HFF-Myc (cell line): ENCODE data around the gene CENPS.
A peak's percentile ranks its signal among the peaks of the same experiment; 100 is the strongest.

Experiments used
- DNase-seq: peaks from one replicate; pipeline ENCODE4 v3.0.0-alpha.2; 2011; ENCODE audit warnings: low read depth; ENCODE audit errors: extremely low read depth
- H3K4me3 ChIP-seq: replicated peaks from 2 replicates; pipeline ENCODE4 v1.5.1; 2011; ENCODE audit warnings: low read depth, mild to moderate bottlenecking, control low read depth, low read length
- CTCF ChIP-seq: IDR thresholded peaks from 2 replicates; pipeline ENCODE4 v1.5.1; 2012; ENCODE audit warnings: mild to moderate bottlenecking, low read depth, low read length, control low read depth; ENCODE audit errors: missing control alignments

The CENPS gene

GRCh38 chr1:10388387-10388715 is 41.9 kb upstream of the CENPS start:
- no peak overlapping the region for H3K4me3 ChIP-seq
- DNase-seq = no peak
- TF ChIP-seq CTCF = no peak

GRCh38 chr1:10389271-10389973 is 40.8 kb upstream of the CENPS start:
- H3K4me3 ChIP-seq = no peak overlapping the region
- no peak for DNase-seq
- no peak for TF ChIP-seq CTCF

- no peak for DNase-seq
- H3K4me3 ChIP-seq = no peak overlapping the region
- no peak for TF ChIP-seq CTCF
These were observed 33.4 kb upstream of the CENPS start for GRCh38 chr1:10396870-10397269.

DNA sequence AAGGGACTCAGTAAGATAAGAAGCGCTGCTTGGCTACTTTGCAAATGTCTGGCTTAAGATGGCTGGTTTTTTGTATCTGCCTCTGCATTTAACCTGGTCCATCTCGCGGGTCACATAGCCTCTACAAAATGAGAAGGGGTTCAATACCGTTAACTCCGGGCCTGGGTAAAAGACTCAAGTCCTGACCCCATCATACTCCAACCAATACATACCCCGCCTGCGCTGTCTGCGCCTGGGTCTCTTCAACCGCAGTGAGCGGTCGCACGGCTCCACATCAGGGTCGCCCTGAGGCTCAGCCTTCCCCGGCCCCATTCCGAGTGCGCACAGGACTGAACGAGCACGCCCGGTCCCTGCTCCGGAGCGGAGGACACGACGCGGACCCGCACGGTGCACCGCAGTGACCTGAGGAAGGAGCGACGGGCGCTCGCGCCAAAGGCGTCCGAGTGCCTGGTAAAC is 31.9 kb upstream of the CENPS start:
- TF ChIP-seq CTCF = no peak
- H3K4me3 ChIP-seq = peak overlapping the region; percentile 85
- DNase-seq = no peak

GRCh38 chr1:10398734-10399443 is 31.3 kb upstream of the CENPS start, which contains the start of gene PGD:
TSS of gene PGD (plus strand) at chr1:10399064. CDS start at chr1:10399118, 54 bp downstream.
- no peak for TF ChIP-seq CTCF
- peak within 1 kb of the TSS; percentile 85 for H3K4me3 ChIP-seq
- DNase-seq = peak; percentile 94

GRCh38 chr1:10399444-10399941 is 30.7 kb upstream of the CENPS start:
- peak overlapping the region; percentile 85 for H3K4me3 ChIP-seq
- no peak for TF ChIP-seq CTCF
- no peak for DNase-seq
